Measurements from ENCODE around the gene FIGNL2. TPM values are rescaled to one million over a fixed set of nuclear protein-coding genes. Genes with fewer than 3 reads are reported as not detected.
"Not testable (repeated sequence)": the region's sequence is repeated elsewhere in the genome, so short reads cannot be mapped to it uniquely, and the experiment has no call there.

The FIGNL2 gene
- total RNA-seq, 2 experiments from 2014 or later = 0.17 to 0.19 TPM

DNA sequence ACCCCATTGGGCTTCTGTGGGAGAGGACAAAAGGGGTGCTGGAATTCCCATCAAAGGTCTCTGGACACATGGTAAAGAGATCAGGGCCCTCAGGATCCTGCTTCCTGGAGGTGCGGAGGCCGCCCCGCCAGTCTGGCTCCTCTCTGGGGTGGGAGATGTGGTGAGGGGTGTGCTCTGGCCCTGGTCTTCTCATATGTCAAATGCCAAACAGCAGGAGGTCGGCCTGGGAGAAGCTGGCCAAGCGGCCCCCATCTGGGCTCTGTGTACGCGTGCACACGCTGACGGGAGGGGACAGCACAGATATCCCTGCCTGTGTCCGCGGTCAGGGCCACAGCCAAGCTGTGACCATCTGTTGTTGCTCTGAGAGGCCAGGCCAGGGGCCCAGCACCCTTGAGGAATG lies 14.1 kb downstream of the FIGNL2 start:
- ChIA-PET CTCF (no interaction called here), POLR2A (no interaction called here)
- Mint-ChIP-seq H3K9me3 (no peaks in the 10 kb centered on the region), H3K36me3 (ENCODE audit: low read depth) (no peaks in the 10 kb centered on the region), H3K27ac (no peak overlapping the region), H3K4me3 (no peak overlapping the region), H3K4me1 (peaks cover 18% of the 10 kb centered on the region), H3K27me3 (peaks cover 47% of the 10 kb centered on the region)
- no peak for DNase-seq

DNA sequence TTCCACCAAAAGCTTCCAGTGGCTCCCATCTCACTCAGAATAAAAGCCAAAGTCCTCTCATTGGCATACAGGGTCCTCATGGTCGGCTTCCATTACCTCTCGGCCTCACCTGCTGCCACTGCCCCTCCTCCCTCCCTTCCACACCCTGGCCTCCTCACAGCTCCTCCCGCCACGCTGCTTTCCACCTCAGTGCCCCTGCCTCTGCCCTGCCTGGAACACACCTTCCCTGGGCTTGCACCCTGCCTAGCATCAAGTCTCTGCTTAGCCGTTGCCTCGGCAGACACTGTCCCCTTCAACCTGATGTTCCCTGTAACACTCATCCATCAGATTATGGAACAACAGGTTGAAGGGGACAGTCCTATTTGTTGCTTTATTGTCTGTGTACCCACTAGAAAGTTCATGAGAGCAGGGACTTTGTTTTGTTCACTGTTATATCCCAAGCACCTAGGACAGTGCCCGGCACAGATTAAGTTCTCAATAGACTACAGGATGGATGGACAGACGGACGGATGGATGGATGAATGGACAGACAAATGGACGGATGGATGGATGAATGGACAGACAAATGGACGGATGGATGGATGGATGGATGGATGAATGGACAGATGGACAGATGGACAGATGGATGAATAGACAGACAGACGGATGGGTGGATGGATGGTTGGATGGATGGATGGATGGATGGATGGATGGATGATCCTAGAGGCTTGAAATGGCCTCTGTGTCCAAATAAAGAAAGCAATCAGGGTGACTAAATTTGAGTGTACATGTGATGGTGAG lies 14.9 kb downstream of the FIGNL2 start:
- ChIA-PET POLR2A (no interaction called here), CTCF (no interaction called here)
- Mint-ChIP-seq H3K27me3 (peaks cover 42% of the 10 kb centered on the region), H3K36me3 (ENCODE audit: low read depth) (no peaks in the 10 kb centered on the region), H3K4me1 (peaks cover 19% of the 10 kb centered on the region), H3K27ac (no peak overlapping the region), H3K4me3 (no peak overlapping the region), H3K9me3 (no peaks in the 10 kb centered on the region)
- no peak for DNase-seq

- CTCF ChIA-PET = interaction anchor here (0.5 to 1.6 kb wide), 4 partner anchors 12 to 209 kb away, joined by 3 to 7 read pairs (median 4); no protein-coding TSS in a partner anchor
- H3K4me1 Mint-ChIP-seq = peaks cover 30% of the 10 kb centered on the region
- DNase-seq = peak; percentile 30
- H3K9me3 Mint-ChIP-seq = no peaks in the 10 kb centered on the region
- POLR2A ChIA-PET = no interaction called here
- peak overlapping the region; percentile 28 for H3K4me3 Mint-ChIP-seq
- H3K27me3 Mint-ChIP-seq = peaks cover 40% of the 10 kb centered on the region
- H3K36me3 Mint-ChIP-seq (ENCODE audit: low read depth) = no peaks in the 10 kb centered on the region
- H3K27ac Mint-ChIP-seq = peak overlapping the region; percentile 57
These were observed 16.0 kb downstream of the FIGNL2 start for GRCh38 chr12:51832354-51833107.

DNA sequence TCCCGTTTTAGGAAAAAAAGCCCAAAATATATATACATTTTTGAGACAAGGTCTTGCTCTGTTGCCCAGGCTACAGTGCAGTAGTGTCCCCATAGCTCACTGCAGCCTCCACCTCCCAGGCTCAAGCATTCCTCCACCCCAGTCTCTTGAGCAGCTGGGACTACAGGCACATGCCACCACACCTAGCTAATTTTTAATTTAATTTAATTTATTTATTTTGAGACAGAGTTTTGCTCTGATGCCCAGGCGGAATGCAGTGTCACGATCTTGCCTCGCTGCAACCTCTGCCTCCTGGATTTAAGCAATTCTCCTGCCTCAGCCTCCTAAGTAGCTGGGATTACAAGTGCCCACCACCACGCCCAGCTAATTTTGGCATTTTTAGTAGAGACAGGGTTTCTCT lies 16.7 kb downstream of the FIGNL2 start:
- H3K4me3 Mint-ChIP-seq; POLR2A ChIA-PET; H3K9me3 Mint-ChIP-seq; H3K27ac Mint-ChIP-seq; DNase-seq; H3K36me3 Mint-ChIP-seq (ENCODE audit: low read depth): not testable (repeated sequence)
- peaks cover 39% of the 10 kb centered on the region for H3K27me3 Mint-ChIP-seq
- H3K4me1 Mint-ChIP-seq = peaks cover 36% of the 10 kb centered on the region
- CTCF ChIA-PET = interaction anchor here (0.5 to 1.6 kb wide), 4 partner anchors 11 to 210 kb away, joined by 3 to 7 read pairs (median 4); no protein-coding TSS in a partner anchor

GRCh38 chr12:51829641-51830040 lies 18.9 kb downstream of the FIGNL2 start:
- H3K9me3 Mint-ChIP-seq = no peaks in the 10 kb centered on the region
- CTCF ChIA-PET = interaction anchor here (0.6 to 1.7 kb wide), 4 partner anchors 9 to 288 kb away, joined by 3 to 6 read pairs (median 5); no protein-coding TSS in a partner anchor
- no peak overlapping the region for H3K4me3 Mint-ChIP-seq
- POLR2A ChIA-PET = interaction anchor here (0.6 kb wide), 1 partner anchor 148 kb away, joined by 9 read pairs; no protein-coding TSS in a partner anchor
- H3K36me3 Mint-ChIP-seq (ENCODE audit: low read depth) = no peaks in the 10 kb centered on the region
- DNase-seq = no peak
- H3K4me1 Mint-ChIP-seq = peaks cover 42% of the 10 kb centered on the region
- peaks cover 32% of the 10 kb centered on the region for H3K27me3 Mint-ChIP-seq
- no peak overlapping the region for H3K27ac Mint-ChIP-seq

DNA sequence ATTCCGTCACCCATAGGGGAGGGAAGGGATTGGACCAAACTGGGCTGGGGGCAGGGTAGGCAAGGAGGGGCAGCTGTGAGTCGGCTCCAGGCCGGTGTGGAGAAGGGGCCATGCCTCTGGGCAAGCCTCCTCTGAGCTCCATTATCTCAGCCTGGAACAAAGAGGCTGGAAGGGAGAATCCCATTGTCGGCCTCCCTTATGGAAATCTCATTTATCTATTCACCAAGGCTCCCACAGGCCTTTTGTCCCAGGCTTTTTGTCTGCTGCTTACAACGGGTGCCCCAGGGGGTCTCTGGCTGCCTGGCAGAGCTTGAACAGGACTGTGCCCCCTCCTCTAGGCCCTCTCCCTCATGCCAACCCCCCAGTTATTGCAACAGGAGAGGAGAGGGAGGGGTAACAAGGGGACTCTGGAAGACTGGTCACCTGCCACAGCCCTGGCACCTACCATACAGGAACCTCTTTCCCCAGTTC lies 19.5 kb downstream of the FIGNL2 start:
- CTCF ChIA-PET = interaction anchor here (1.3 to 1.7 kb wide), 2 partner anchors 9 to 16 kb away, joined by 3 to 5 read pairs; no protein-coding TSS in a partner anchor
- Mint-ChIP-seq H3K36me3 (ENCODE audit: low read depth) (no peaks in the 10 kb centered on the region), H3K9me3 (no peaks in the 10 kb centered on the region), H3K27ac (no peak overlapping the region), H3K4me3 (no peak overlapping the region), H3K27me3 (peaks cover 29% of the 10 kb centered on the region), H3K4me1 (peaks cover 43% of the 10 kb centered on the region)
- no peak for DNase-seq
- POLR2A ChIA-PET = no interaction called here

GRCh38 chr12:51827925-51828818 lies 20.3 kb downstream of the FIGNL2 start:
- H3K27me3 Mint-ChIP-seq = peaks cover 22% of the 10 kb centered on the region
- peaks cover 42% of the 10 kb centered on the region for H3K4me1 Mint-ChIP-seq
- no peaks in the 10 kb centered on the region for H3K9me3 Mint-ChIP-seq
- H3K4me3 Mint-ChIP-seq = no peak overlapping the region
- DNase-seq = peak; percentile 41
- H3K36me3 Mint-ChIP-seq (ENCODE audit: low read depth) = no peaks in the 10 kb centered on the region
- ChIA-PET CTCF (interaction anchor here (0.9 to 1.3 kb wide), 2 partner anchors 8 to 11 kb away, joined by 3 read pairs; no protein-coding TSS in a partner anchor), POLR2A (no interaction called here)
- no peak overlapping the region for H3K27ac Mint-ChIP-seq

- Mint-ChIP-seq H3K36me3 (ENCODE audit: low read depth) (no peaks in the 10 kb centered on the region), H3K27ac (no peak overlapping the region), H3K27me3 (peaks cover 11% of the 10 kb centered on the region), H3K9me3 (no peaks in the 10 kb centered on the region), H3K4me3 (no peak overlapping the region), H3K4me1 (peaks cover 33% of the 10 kb centered on the region)
- no peak for DNase-seq
- ChIA-PET POLR2A (no interaction called here), CTCF (interaction anchor here (0.6 to 0.9 kb wide), 2 partner anchors 12 to 1704 kb away, joined by 3 read pairs; no protein-coding TSS in a partner anchor)
These were observed 21.6 kb downstream of the FIGNL2 start for GRCh38 chr12:51826881-51827280.

- peaks cover 31% of the 10 kb centered on the region for H3K4me1 Mint-ChIP-seq
- DNase-seq = no peak
- H3K9me3 Mint-ChIP-seq = no peaks in the 10 kb centered on the region
- no peaks in the 10 kb centered on the region for H3K36me3 Mint-ChIP-seq (ENCODE audit: low read depth)
- no peak overlapping the region for H3K27ac Mint-ChIP-seq
- H3K27me3 Mint-ChIP-seq = peaks cover 2% of the 10 kb centered on the region
- H3K4me3 Mint-ChIP-seq = no peak overlapping the region
- ChIA-PET POLR2A (interaction anchor here (0.6 kb wide), 1 partner anchor 1675 kb away, joined by 5 read pairs; no protein-coding TSS in a partner anchor), CTCF (interaction anchor here (1.2 to 2.8 kb wide), 2 partner anchors 11 to 20 kb away, joined by 4 to 13 read pairs; a partner anchor contains a TSS)
These were observed 23.3 kb downstream of the FIGNL2 start for GRCh38 chr12:51825216-51825615.

- Mint-ChIP-seq H3K27ac (no peak overlapping the region), H3K36me3 (ENCODE audit: low read depth) (no peaks in the 10 kb centered on the region), H3K4me3 (no peak overlapping the region), H3K4me1 (peaks cover 39% of the 10 kb centered on the region), H3K9me3 (no peaks in the 10 kb centered on the region), H3K27me3 (peaks cover 5% of the 10 kb centered on the region)
- CTCF ChIA-PET = interaction anchor here (0.6 to 2.8 kb wide), 7 partner anchors 10 to 402 kb away, joined by 3 to 13 read pairs (median 3); a partner anchor contains a TSS
- POLR2A ChIA-PET = interaction anchor here (0.5 kb wide), 1 partner anchor 407 kb away, joined by 3 read pairs; no protein-coding TSS in a partner anchor
- DNase-seq = no peak
These were observed 24.5 kb downstream of the FIGNL2 start for GRCh38 chr12:51823875-51824565.

DNA sequence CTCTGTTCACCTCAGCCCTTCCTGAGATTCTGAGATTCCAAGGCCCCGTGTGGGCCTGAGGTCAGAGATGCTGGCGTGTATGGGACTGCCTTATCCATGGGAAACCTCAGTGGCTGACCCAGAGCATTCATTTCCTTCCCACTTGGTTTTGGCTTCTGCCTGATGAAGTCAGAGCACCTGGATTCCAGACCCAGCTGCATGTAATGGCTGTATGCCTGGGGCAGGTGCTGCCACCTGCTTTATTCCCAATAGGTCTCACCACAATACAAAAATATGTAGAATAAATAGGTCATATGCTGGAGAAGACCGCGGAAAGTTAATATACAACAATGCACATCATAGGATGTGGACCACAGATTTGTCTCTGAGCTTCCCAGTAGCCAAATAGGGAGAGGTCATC lies 25.6 kb downstream of the FIGNL2 start:
- H3K27ac Mint-ChIP-seq = no peak overlapping the region
- peak overlapping the region; percentile 32 for H3K4me3 Mint-ChIP-seq
- H3K4me1 Mint-ChIP-seq = peaks cover 31% of the 10 kb centered on the region
- ChIA-PET POLR2A (no interaction called here), CTCF (interaction anchor here (2.8 kb wide), 1 partner anchor 9 kb away, joined by 13 read pairs; a partner anchor contains a TSS)
- no peaks in the 10 kb centered on the region for H3K9me3 Mint-ChIP-seq
- peaks cover 5% of the 10 kb centered on the region for H3K27me3 Mint-ChIP-seq
- no peaks in the 10 kb centered on the region for H3K36me3 Mint-ChIP-seq (ENCODE audit: low read depth)
- DNase-seq = no peak

DNA sequence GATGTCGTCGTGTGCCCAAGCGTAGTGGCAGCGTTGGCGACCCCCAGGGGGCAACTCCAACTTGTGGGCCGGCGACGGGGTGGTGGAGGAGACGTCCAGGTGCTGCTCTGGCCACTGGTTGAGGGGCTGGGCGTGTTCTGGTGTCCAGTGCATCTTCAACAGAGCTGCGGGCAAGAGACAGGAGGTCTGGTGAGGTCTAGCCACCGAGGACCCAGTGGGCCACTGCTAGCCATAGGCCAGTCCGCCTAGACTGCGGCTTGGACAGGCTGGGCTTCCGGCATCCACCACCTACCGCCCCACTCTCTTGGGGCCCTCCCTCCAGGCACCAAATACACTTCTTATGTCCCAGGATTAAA lies 26.3 kb downstream of the FIGNL2 start:
- no peak overlapping the region for H3K4me3 Mint-ChIP-seq
- no peaks in the 10 kb centered on the region for H3K9me3 Mint-ChIP-seq
- peak overlapping the region; percentile 50 for H3K27ac Mint-ChIP-seq
- DNase-seq = no peak
- no peaks in the 10 kb centered on the region for H3K36me3 Mint-ChIP-seq (ENCODE audit: low read depth)
- ChIA-PET CTCF (no interaction called here), POLR2A (no interaction called here)
- H3K27me3 Mint-ChIP-seq = peaks cover 5% of the 10 kb centered on the region
- peaks cover 24% of the 10 kb centered on the region for H3K4me1 Mint-ChIP-seq
